ENCODE results near the gene SLC24A3. TPM values are rescaled to one million over a fixed set of nuclear protein-coding genes. Genes with fewer than 3 reads are reported as not detected.

The SLC24A3 gene
- total RNA-seq, 1 experiment from 2014 or later, result 9.6 TPM

DNA sequence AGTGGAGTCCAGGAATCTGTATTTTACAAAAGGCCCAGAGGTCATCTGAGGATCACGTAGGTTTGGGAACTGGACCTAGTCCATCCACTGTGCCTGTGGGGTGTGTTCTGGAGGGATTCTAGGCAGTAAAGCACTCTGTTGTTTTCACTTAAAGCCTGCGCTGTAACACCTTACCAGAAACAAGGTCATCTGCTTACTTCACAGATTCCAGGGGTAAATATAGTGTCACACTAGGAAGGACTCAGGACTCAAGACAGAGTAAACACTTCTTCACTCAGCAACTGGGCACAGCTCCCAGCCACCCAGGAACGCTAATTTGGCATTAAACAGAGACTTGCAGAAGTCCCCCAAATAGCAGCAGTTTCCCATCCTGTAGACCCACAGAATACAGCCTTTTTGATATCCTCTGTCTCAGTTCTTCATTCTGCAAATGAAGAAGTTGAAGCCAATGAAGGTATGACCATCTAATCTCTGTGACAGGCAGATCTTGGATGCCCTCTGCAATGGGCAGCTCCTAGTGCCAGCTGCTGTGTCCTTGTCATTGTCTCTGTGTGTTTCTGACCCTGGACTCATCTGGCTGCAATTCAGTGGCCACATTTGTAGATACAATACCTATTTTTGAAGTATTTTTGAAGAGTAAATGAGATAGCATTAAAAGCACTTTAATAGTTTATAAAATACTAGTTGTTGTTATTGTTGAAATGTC lies 129.1 kb downstream of the SLC24A3 start:
- DNase-seq (ENCODE audit: low read depth), result no peak

DNA sequence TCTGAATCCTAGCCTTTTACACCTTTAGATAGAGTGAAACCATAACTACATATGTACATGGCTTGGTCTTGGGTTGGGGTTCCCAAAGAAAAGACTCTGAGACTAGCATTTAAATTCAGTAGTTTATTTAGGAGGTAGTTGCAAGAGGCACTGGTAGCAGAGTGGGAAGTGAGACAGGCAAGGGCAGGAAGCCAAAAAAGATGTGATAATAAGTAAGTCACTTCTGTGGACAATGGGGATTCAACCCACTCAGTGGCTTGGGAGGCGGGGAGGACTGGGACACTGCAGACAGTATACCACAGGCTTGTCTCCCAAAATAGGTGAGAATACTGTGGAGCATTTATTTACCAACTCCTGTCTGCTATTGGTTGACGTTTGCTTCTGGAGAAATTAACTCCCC lies 131.9 kb downstream of the SLC24A3 start:
- DNase-seq (ENCODE audit: low read depth), result no peak

DNA sequence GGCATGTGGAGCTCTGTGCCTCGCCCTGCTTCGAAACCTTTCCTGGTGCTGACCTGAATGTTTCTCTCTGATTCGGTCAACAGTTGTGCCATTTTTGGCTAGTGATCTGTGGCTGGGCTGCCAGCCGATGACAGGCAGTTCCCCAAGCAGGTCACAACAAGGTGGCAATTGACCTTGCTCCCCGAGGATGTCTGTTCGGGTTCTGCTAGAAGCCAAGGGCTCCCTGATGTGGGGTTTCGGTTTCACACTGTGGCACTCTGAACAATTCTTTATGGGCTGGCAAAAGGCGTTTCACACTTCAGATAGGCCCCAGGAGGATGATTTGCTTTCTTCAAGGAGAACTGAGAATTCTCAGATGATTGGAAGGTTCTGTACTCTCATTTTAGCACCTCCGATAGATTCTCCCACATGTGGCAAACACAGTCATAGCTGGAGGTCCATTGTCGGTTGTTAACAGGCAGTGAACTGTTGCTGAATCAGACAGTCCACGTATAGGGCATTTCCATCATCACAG lies 135.6 kb downstream of the SLC24A3 start:
- DNase-seq (ENCODE audit: low read depth), result peak; percentile 61

DNA sequence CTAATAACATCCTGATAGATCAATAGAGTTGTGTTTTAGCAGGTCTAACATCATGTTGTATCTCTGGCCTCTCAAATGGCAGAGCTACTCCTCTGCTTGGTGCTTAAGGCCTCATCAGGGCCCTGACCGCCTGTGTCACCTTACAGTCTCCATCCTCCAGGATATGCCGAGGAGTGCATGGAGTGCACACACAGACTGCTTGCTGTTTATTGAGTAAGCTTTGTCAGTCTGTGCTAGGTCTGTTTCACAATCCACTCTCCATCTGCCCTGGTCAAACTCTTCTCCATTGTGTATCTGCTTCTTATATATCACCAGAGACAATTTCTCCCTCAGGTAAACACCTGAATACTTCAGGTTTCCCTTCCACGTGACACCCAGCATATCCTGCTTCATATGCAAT lies 136.1 kb downstream of the SLC24A3 start:
- DNase-seq (ENCODE audit: low read depth), result peak; percentile 24

DNA sequence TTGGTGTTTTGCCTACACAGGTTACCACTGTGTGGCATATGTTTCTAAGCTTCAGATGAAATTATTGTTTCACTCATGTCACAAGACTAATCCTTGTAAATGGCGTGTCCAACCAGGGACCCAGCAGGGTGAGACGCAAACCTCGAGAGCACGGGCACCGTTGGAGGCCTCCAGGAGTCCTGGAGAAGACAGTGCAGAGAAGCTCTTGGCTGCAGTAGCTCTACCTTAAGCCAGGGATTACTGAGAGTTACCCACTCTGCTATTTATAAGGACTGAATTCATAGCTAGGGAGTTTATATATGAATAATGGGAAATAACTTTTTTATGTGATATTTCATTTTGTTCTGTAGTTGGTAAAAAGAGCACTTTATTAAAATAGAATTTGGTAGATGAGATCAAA lies 137.4 kb downstream of the SLC24A3 start:
- no peak for DNase-seq (ENCODE audit: low read depth)

DNA sequence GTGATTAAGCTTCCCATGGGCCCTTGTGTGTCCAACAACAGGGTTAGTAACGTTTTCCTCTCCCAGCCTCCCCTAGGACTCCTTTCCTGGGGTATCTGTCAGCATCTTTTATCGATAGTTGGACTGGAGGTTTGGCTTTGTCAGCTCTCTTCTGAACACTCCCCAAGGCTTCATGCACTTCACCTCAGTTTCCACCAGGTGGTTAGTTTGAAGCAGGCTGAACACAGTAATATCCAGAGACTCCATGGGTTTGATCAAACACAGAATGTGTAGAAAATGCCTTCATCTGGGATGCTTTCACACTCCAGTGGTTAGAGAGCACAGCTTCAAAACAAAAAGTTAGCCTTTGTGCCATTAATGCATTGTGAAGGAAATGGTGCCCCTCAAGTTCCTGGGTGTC lies 139.1 kb downstream of the SLC24A3 start:
- DNase-seq (ENCODE audit: low read depth), result no peak

DNA sequence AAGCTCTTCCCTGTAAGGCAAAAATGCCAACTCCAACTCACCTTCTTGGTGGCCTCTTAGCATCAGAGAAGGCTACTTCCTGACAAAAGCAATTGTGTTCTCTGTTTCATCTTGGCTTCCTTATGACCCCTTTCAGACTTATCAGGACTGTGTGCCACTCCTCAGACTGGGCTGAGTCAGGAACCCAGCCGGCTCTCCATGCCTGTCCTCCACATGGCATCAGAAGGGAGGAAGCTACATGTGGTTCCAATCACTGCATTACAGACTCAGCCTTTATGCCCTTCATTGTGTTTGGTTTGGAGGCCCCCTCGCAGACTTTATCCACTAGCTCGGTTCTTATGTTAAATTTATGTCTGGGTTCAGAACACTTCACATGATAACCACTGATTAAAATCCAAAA lies 142.5 kb downstream of the SLC24A3 start:
- DNase-seq (ENCODE audit: low read depth), result peak; percentile 82

DNA sequence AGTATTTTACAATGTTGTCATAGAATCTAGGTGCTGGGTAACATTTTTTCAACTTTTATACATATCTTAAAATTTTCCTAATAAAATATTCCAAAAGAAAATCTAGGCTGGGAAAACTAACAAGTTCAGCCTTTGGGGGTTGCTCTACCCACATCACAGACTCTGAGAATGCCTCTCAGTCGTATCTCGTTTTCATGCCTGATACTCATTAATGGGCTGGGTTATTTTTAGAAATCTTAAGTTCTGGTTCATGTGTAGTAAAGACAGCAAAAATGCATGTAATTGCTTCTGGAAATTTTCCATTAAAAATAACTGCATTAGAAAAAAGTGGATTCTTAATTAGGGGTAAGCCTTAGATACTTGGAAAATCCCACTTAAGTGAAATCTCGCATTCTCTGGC lies 149.3 kb downstream of the SLC24A3 start:
- DNase-seq (ENCODE audit: low read depth), result peak; percentile 51

DNA sequence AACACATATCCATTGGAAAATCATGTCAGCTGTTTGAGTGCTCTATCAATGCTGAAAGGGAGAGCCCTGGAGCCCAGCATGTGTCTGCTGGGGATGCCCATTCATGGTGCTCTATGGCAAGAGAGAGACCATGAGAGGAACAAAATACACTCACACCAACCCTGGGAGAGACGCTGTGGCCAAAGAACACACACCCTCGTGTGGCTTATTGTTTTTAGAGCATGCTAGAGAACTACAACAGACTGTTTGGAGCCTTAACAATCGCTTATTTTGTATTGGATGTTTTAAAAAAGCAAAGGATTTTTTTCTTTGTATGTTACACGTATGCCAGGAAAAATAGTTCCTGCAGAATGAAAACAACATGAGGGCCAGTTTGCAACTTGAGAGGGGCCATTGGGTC lies 151.0 kb downstream of the SLC24A3 start:
- no peak for DNase-seq (ENCODE audit: low read depth)

DNA sequence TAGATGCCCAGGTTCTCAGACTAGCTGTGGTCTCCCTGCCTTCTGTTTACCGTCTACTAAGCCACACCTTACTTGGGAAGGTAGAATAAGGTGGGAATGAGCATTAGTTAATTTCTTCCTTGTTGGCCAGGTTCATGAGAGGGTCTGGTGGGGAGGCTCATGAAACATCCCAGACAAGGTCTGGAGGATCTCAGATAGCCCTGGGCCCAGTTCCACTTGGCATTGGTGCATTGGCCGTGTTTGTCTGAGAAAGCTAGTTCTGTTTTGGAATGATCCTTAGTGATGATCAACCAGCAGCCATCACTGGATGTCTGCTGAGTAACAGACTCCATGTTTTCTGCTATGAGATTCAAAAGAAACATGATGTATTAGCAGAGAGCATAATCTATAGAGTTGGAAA lies 155.1 kb downstream of the SLC24A3 start:
- no peak for DNase-seq (ENCODE audit: low read depth)

DNA sequence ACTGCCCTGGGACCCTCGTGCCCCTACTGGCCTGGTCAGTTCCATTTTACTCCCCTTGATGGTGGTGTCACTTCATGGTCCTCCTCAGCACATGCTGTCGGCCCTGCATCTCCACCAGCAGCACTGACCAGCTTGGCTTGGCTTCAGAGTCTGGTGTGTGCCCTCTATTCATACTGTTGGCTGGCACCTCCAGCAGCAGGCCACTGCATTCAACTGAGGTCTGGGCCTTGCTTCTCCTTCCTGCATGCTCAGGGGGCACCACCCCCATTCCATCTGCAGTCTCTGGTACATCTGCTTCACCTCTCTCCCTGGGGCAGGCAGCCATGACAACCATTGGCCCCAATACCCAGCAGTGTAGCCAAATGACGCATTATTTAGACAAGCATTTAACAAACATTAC lies 155.9 kb downstream of the SLC24A3 start:
- no peak for DNase-seq (ENCODE audit: low read depth)

DNA sequence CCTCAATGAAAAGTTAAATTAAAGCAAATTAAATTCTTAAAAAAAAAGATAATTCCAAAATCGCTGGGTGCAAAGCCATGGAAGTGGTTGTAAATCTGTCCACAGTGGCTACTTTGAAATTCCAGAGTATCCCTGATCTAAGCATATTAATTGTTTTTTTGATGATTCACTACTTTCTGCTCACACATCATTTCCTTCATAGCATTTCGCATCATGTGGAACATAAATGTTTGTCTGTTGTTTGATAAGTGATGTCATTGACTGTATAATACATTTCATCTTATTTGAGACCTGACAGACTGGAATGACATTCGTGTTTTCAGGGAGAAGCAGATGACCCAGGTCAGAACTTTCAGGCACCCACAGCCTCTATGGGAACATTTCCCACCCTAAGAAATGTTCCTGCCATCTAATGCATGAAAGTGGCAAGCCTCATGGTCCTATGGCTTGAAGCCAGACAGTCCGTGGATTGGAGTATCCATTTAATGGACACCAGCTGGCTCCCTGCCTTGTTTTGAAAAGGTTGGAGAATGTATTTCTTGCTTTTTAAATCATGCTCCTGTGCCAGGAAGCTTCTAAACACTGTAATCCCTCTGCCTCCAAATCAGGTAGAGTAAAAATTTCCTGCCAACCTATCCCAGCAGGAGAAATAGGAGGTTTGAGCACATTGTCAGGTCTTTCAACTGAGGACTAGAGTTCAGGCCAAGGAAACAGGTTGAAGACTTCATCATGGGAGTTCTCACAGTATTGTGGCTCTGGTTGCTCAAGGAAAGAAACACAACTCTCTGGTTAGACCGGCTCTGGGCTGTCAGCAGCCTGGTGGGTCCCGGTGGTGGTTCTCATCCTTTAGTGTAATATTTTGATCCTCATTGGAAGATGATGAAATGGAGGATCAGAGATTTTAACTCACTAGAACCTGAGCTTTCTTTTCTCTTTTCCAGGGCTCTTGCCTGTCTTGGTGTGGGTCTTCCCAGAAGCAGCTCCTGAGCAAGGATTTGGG lies 157.9 kb downstream of the SLC24A3 start:
- peak; percentile 41 for DNase-seq (ENCODE audit: low read depth)

DNA sequence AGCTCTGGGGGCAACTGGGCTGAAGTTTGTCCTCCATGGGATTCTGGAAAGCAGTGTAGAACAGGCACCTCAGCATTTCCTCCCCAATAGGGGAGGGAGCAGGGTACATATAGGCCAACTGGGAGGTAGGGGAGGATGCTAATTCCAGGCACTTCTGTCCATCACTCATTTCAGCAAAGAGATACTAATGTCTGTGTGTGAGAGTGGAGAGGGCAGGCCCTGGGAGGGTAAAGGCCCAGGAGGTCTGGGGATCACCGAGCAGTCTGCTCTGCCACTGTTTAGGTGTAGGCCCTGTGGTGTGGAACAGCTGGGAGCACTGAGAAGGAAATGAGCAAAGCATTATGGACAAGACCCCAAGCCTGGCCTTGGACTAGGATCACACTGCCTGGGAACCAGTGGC lies 158.7 kb downstream of the SLC24A3 start:
- no peak for DNase-seq (ENCODE audit: low read depth)

DNA sequence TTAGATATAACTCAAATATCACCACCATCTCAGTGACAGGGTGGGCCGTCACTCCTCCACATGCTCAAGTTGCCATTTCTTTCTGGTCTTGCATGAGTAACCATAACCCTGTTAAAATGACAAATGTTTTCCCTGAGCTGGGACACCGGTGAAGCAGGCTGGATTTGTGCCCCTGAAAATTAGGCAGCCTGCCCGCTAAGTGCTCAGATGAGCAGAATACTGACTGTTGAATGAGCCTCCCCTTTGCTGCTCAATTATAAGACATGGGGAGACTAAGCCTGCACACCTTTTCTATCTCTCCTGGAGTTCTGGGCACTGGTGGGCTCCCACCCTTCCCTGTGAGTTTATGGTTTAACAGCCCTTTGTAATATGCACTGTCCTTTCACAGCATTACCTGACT lies 161.8 kb downstream of the SLC24A3 start:
- peak; percentile 27 for DNase-seq (ENCODE audit: low read depth)

DNA sequence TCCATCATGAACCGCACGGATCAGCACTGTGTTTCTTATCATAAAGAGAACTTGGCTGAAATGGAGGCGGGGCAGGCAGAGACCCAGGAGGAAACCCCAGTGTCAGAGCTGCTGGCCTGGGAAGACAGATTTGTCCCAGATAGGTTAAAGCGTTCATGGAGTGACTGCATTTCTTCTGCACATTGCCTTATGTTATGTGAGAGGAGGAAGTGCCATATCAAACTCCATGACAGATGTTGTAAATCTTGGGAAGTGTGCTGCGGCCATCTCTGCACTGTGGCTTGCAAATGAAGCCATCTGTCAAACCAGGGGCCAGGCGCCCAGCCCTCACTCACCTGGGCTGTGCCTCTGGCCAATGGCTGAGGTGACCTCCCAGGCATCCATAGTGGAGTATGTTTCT lies 163.0 kb downstream of the SLC24A3 start:
- no peak for DNase-seq (ENCODE audit: low read depth)

DNA sequence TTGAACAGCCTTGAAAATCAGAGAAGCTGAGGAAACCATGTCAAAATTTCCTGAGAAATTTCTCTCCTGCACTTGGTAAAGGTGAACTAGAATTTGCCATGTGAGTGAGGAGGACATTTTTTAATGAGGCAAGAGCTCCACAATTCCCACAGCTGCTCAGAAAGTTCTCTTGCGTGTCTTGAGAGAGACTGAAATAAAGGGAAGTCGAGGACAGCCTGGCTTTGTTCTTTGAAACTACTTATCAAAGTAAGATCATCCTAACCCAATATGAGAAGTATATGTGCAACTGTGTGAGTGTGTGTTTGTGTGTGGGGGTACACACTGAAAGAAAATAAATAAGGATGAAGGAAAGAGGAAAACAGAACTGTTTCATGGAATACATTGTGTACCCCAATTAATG lies 163.4 kb downstream of the SLC24A3 start:
- DNase-seq (ENCODE audit: low read depth), result no peak

DNA sequence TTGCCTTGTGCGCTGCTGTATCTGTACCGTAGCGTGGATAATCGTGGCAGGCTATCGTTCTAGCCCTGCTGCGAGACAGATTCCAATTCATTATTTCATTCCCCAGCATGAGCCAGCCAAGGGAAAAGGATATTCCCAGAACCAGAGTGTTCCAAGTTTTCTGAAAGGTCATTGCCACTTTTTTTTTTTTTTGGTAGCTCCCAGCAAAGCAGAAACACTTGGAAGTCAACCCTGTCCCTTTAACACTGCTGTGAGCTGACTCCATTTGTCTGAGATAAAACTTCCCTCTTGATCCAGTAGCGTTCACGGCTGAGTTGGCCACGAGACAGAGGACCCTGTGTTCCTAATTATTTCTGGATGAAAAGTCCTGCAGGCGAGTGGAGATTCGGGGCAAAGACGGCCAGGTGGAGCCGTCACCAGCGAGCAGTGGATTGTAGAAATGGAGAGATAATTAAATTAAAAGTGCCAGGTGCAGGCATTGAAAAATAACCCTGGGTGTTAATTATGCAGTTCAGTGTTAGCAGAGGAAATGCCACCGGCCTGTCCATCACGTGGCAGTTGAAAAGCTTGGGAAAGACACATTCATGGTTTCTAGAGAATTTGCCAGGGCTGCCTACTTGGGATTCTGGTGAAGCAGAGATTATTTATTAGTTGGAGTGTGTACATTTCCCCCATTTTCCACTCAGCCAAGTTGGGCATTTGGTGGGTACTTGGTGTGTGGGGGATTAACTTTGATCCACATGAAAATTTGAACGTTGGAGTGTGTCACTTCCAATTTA lies 164.2 kb downstream of the SLC24A3 start:
- DNase-seq (ENCODE audit: low read depth), result peak; percentile 80

DNA sequence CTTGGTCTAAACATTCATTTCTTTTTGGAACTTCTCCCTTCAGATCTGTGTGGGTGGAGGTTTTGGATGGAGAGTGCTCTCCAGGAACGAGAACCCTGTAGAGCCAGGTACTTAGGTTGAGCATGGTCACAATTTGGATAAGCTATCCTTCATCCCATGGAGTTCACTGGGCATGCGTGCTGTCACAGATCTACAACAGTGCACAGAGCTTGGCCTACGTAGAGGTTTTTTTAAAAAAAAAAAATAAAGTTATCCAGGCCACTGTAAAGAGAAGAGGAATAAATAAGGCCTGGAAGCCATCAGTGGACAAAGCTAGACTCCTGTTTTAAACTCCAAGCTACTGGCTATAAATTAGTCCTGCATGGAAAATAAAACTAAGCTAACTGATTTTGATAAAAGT lies 165.6 kb downstream of the SLC24A3 start:
- DNase-seq (ENCODE audit: low read depth), result no peak

DNA sequence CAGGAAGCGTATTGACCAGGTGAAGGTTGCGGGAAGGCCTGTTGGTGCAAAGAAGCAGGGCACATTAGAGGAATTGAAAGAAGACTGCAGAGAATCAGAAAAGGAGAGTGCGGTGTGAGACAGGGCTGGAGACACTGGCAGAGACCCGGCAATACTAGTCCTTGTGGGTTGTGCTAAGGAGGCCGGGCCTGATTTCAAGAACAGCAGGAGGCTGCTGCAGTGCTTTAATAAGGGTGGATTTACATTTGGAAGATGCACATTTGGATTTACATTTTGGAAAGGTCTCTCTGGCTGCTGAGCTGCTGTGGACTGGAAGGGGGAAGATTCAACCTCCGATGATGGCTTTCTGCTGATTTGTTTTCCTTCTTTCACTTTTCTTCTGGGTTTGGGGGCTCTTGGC lies 167.8 kb downstream of the SLC24A3 start:
- DNase-seq (ENCODE audit: low read depth), result no peak

DNA sequence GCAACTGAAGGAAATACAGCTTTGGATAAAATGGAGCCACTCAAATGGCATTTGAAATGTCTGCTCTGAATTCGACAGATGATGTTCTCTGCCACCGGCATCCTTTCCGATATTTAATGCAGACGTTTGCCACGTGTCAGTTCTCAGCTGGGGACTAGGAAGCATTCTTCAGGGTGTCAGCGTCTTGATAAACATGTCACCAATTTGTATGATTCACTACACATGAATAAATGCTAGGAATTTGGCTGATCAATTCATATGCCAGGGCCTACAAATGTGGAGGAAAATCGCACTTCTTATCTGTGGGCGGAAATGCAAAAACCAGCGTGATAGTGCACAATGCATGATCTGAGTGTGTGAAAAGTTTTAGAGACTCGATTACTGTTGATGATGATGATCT lies 169.5 kb downstream of the SLC24A3 start:
- DNase-seq (ENCODE audit: low read depth), result no peak

DNA sequence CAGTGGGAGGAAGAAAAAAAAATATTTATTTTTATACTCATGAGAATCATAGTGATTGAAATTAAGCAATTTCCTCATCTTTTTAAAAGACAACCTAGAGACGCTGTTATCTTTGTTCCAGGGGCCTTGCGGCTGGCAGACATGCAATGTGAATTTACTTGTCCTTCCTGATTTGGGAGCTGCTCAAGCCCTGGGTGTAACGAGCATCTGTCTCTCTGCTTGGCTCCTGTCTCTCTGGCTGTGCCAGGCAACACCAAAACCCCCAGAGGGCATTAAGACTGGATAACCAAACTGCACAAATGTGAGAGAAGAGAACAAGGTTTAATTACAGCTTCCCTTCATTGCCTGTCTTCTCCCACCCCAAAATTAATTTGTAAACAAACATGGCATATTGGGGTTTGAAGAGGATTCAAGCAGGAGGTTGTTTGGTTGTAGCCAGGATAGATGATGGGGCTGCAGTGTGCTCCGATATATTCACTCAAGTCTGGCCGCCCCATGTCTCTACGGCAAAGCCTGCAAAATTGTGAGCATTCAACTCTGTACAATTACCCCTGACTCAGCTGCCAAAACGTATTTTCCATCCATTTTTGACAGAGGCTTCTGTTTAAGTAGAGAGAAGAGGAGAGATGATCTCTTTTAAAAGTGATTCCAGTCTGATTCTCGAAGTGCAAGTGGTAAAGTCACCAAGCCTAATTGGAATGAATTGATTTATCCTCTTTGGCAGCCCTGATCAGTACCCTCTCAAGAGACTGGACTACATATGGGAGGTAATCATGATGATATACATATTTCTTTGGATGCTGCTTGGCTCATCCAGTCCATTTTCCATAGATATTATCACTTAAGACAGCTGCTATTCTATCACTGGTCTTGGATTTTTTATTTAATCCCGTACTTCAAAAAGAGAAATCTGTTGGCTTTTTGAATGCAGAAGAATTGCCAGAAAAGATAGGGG lies 170.2 kb downstream of the SLC24A3 start:
- DNase-seq (ENCODE audit: low read depth), result peak; percentile 70
